PC-9 (cell line): ENCODE data around the gene PIK3C2A. TPM values are rescaled to one million over a fixed set of nuclear protein-coding genes. Genes with fewer than 3 reads are reported as not detected.

Experiments
- BruUV-seq: library from RNA; stranded (reverse); fragments of 400-500 nt; replicated peaks from 2 replicates; lab custom pipeline; 2021; lab: Mats Ljungman, UMichigan
- CTCF ChIA-PET: fragments of 300-600 bp; sonication (Branson Sonifier 250); formaldehyde crosslinking; loops from one replicate; lab custom pipeline; 2022; ENCODE audit warnings: antibody characterized with exemption; lab: Charles Lee
- POLR2A ChIA-PET: fragments of 300-600 bp; sonication (Branson Sonifier 250); formaldehyde crosslinking; loops from one replicate; lab custom pipeline; 2022; ENCODE audit warnings: antibody characterized with exemption; ENCODE audit not compliant: unreplicated experiment; lab: Charles Lee
- DNase-seq, 2 experiments: peaks; one replicate each; pipeline versions ENCODE4 v3.0.0 to v3.0.0-alpha.2; 2015 to 2022; ENCODE audit warnings: mixed read lengths in 1 of 2
- H2AFZ ChIP-seq: fragments of 200-600 bp; sonication (generic); 2 replicates; pipeline ENCODE4 v1.8.1; 2017; ENCODE audit warnings: antibody characterized with exemption
- H3F3A ChIP-seq: fragments of 200-600 bp; sonication (generic); 2 replicates; pipeline ENCODE4 v1.8.1; 2017; ENCODE audit warnings: antibody characterized with exemption, mild to moderate bottlenecking, low read depth; ENCODE audit not compliant: insufficient read depth
- H3K27ac ChIP-seq: fragments of 200-600 bp; sonication (generic); 2 replicates; pipeline ENCODE4 v1.6.1; 2016; ENCODE audit warnings: mixed run types
- H3K27me3 ChIP-seq: fragments of 200-600 bp; sonication (generic); 2 replicates; pipeline ENCODE4 v1.6.1; 2016; ENCODE audit warnings: low read depth, mixed run types; ENCODE audit not compliant: insufficient read depth
- H3K36me3 ChIP-seq: fragments of 200-600 bp; sonication (generic); 2 replicates; pipeline ENCODE4 v1.6.1; 2016; ENCODE audit warnings: low read depth, mixed run types
- H3K4me1 ChIP-seq: fragments of 200-600 bp; sonication (generic); replicated peaks from 2 replicates; pipeline ENCODE4 v1.6.1; 2016; ENCODE audit warnings: mixed run types; ENCODE audit not compliant: insufficient read depth
- H3K4me2 ChIP-seq: fragments of 200-600 bp; sonication (generic); 2 replicates; pipeline ENCODE4 v1.6.1; 2017; ENCODE audit warnings: mixed run types
- H3K4me3 ChIP-seq: fragments of 200-600 bp; sonication (generic); 2 replicates; pipeline ENCODE4 v1.6.1; 2016; ENCODE audit warnings: mixed run types
- H3K79me2 ChIP-seq: fragments of 200-600 bp; sonication (generic); 2 replicates; pipeline ENCODE4 v1.6.1; 2017; ENCODE audit warnings: low read depth, mixed run types
- H3K9me2 ChIP-seq: fragments of 200-600 bp; sonication (generic); 2 replicates; pipeline ENCODE4 v1.8.1; 2017; ENCODE audit warnings: mild to moderate bottlenecking; ENCODE audit not compliant: insufficient read depth
- H3K9me3 ChIP-seq: fragments of 200-600 bp; sonication (generic); 2 replicates; pipeline ENCODE4 v1.8.1; 2016; ENCODE audit warnings: low read depth; ENCODE audit not compliant: insufficient read depth
- H4K20me1 ChIP-seq: fragments of 200-600 bp; sonication (generic); 2 replicates; pipeline ENCODE4 v1.8.1; 2017; ENCODE audit not compliant: insufficient read depth
- CTCF ChIP-seq: fragments of 200-600 bp; sonication (generic); conservative IDR thresholded peaks from 2 replicates; pipeline ENCODE4 v1.6.1; 2017; ENCODE audit warnings: mixed run types, antibody characterized with exemption, mild to moderate bottlenecking, moderate library complexity
- EZH2 ChIP-seq: fragments of 200-600 bp; sonication (generic); IDR thresholded peaks from 2 replicates; pipeline ENCODE4 v1.8.0; 2017; ENCODE audit warnings: antibody characterized with exemption, low read depth
- intact Hi-C: fragments of 100-400 bp; cut with micrococcal nuclease; formaldehyde crosslinking; loops from one replicate; pipeline ENCODE4 v1.10.0; 2022; ENCODE audit not compliant: unreplicated experiment
- total RNA-seq: library from RNA; stranded (reverse); gene quantifications from 2 replicates; pipeline ENCODE4 v1.2.3, GENCODE V29; 2021

PIK3C2A gene
- total RNA-seq, 1 experiment from 2014 or later, result 70.7 TPM

DNA sequence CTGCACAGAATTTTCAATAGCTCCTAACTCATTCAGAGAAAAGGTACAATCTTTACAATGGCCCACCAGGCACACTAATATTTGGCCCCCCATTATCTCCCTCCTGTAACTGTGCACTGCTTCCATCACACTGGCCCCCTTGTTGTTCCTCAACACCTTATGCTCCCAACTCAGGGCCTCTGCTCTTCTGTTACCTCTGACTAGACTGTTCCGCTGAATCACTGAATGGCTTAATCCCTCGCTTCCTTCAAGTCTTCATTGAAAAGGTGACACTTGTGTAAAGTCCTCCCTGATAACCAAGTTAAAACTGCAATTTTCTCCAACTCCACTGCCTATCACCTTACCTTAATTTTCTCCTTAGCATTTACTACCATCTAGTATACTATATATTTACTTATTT is 21.8 kb downstream of the PIK3C2A start:
- no TSS peak for BruUV-seq
- Histone ChIP-seq H3K9me2 (no peaks in the 10 kb centered on the region), H4K20me1 (peaks cover 7% of the 10 kb centered on the region; the same call in 1 of the 2 replicates), H3F3A (no peaks in the 10 kb centered on the region), H2AFZ (no peak overlapping the region), H3K4me3 (no peak overlapping the region), H3K79me2 (peaks cover 44% of the 10 kb centered on the region), H3K27me3 (no peaks in the 10 kb centered on the region), H3K36me3 (no peaks in the 10 kb centered on the region), H3K27ac (no peak overlapping the region), H3K9me3 (no peaks in the 10 kb centered on the region), H3K4me2 (no peak overlapping the region), H3K4me1 (no peaks in the 10 kb centered on the region)
- TF ChIP-seq CTCF (no peak), EZH2 (no peak)
- ChIA-PET CTCF (no interaction called here), POLR2A (interaction anchor here (0.6 kb wide), 1 partner anchor 22 kb away, joined by 3 read pairs; the partner anchor contains the start of gene PIK3C2A)
- intact Hi-C loops, result no loop called here
- no peak for DNase-seq

- Histone ChIP-seq H3K27me3 (no peaks in the 10 kb centered on the region), H4K20me1 (peaks cover 7% of the 10 kb centered on the region; the same call in 1 of the 2 replicates), H3K36me3 (no peaks in the 10 kb centered on the region), H3K9me3 (no peaks in the 10 kb centered on the region), H3K4me3 (no peak overlapping the region), H3K4me2 (no peak overlapping the region), H2AFZ (no peak overlapping the region), H3F3A (no peaks in the 10 kb centered on the region), H3K4me1 (no peaks in the 10 kb centered on the region), H3K9me2 (no peaks in the 10 kb centered on the region), H3K27ac (no peak overlapping the region), H3K79me2 (peaks cover 52% of the 10 kb centered on the region)
- intact Hi-C loops, result no loop called here
- no peak for DNase-seq
- CTCF ChIA-PET, result no interaction called here
- no TSS peak for BruUV-seq
- POLR2A ChIA-PET, result interaction anchor here (0.7 to 0.8 kb wide), 2 partner anchors 164 to 1365 kb away, joined by 4 to 22 read pairs; no protein-coding TSS in a partner anchor
- TF ChIP-seq CTCF, result no peak
- no peak for TF ChIP-seq EZH2
Measured at GRCh38 chr11:17184882-17185587, 22.8 kb downstream of the PIK3C2A start.

DNA sequence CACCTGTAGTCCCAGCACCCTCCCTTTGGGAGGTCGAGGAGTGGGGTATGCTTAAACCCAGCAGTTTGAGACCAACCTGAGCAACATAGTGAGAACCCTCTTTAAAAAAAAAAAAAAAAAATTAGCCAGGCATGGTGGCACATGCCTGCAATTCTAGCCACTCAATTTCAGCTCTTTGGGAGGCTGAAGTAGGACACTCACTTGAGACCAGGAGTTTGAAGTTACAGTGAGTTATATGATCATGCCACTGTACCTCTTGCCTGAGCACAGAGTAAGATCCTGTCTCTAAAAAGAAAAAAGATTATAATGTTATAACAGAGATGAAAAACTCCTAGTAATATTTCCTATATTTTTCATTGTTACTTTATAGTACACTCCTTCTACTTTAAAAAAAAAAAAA is 23.9 kb downstream of the PIK3C2A start:
- BruUV-seq, result no TSS peak
- TF ChIP-seq CTCF (no peak), EZH2 (no peak)
- no peak overlapping the region for H2AFZ ChIP-seq
- intact Hi-C loops, result no loop called here
- ChIA-PET POLR2A (interaction anchor here (0.8 kb wide), 1 partner anchor 1364 kb away, joined by 22 read pairs; no protein-coding TSS in a partner anchor), CTCF (no interaction called here)
- H3K27ac ChIP-seq, result no peak overlapping the region
- no peaks in the 10 kb centered on the region for H3K9me3 ChIP-seq
- no peaks in the 10 kb centered on the region for H3K36me3 ChIP-seq
- no peak overlapping the region for H3K4me2 ChIP-seq
- no peak for DNase-seq
- H3K27me3 ChIP-seq, result no peaks in the 10 kb centered on the region
- no peaks in the 10 kb centered on the region for H3F3A ChIP-seq
- no peak overlapping the region for H3K4me3 ChIP-seq
- peaks cover 51% of the 10 kb centered on the region for H3K79me2 ChIP-seq
- H3K9me2 ChIP-seq, result no peaks in the 10 kb centered on the region
- H4K20me1 ChIP-seq, result peaks cover 7% of the 10 kb centered on the region; the same call in 1 of the 2 replicates
- H3K4me1 ChIP-seq, result no peaks in the 10 kb centered on the region
